Left renal pelvis (tissue), 4 donors: ENCODE results near the gene SNAPIN. TPM values are rescaled to one million over a fixed set of nuclear protein-coding genes. Genes with fewer than 3 reads are reported as not detected.

Experiments
- DNase-seq, 4 donors: peaks; one replicate each; pipeline ENCODE4 v3.0.0-alpha.2; 2013; ENCODE audit warnings: low read depth in 4 of 4, low spot score in 3 of 4
- polyA plus RNA-seq, 4 donors: library from polyadenylated mRNA; unstranded; fragments of 120-200 nt; gene quantifications; one replicate each; pipeline ENCODE4 v1.2.1, GENCODE V29; 2013; ENCODE audit not compliant: insufficient read length in 4 of 4

Gene SNAPIN
- polyA plus RNA-seq, 4 donors, result 45.9 to 59.5 (median 52.3) TPM

DNA sequence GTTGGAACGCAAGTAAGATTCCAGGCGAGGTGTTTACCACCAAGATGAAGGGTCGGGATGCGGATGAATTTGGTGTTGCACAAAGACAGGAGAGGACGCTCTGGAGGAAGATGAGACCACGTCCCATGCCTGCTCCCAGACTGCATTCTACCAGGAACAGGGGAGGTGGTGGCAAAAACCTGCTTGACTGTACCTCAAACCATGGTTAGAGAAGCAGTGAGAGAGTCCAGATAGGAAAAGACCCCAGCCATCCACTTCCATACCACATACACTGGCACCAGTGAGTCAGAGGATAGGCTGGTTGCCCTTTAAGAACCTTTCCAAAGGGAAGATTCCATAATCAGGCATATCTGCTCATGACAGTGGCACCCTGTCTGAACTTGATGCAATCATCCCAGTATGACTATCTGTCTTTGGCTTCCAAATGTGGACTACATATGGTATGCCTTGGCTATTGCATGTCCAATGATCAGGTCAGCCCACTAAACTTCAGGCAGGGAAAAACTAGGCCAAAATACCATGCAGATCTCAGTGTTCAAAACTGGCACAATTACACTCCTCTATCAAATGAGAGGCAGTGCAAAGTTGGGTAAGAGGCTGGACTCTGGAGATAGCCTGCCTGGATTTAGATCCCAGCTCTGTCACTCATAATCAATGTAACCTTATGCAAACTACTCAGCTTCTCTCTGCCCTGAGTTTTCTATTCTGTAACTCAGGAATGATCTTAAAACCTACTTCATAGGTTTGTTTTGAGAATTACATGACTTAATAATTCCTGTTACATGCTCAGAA, 40.6 kb downstream of the SNAPIN start:
- DNase-seq, result no peak

- DNase-seq, result no peak
Observed at GRCh38 chr1:153699768-153700167, 41.3 kb downstream of the SNAPIN start.

DNA sequence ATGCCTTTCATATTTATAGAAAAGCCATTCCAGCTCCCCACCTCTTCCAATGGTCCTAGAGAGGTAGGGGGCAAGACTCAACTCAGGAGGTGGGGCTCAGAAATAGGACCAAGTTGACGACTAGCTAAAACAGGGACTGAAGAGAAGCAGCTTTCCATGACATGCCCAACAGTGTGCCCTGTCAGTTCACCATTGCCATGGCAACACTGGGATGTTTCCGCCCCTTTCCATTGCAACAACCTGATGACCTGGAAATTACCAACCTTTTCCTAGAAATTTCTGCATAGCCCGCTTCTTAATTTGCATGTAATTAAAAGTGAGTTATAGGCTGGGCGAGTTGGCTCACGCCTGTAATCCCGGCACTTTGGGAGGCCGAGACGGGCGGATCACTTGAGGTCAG, 47.0 kb downstream of the SNAPIN start:
- no peak for DNase-seq

- no peak for DNase-seq
Observed at GRCh38 chr1:153711026-153711425, 52.5 kb downstream of the SNAPIN start.

Other genes with a start within 250 kb of the SNAPIN start
- not detected for gene S100A7A, start 242.2 kb upstream of the SNAPIN start, polyA plus RNA-seq
- under 1 TPM in 1 of 4 donors, not detected in 3; 0.47 TPM for gene S100A7, start 198.1 kb upstream of the SNAPIN start, polyA plus RNA-seq
- gene S100A6, start 122.7 kb upstream of the SNAPIN start, polyA plus RNA-seq, result 100 to 1,000 TPM; 185 to 449 (median 318) TPM
- gene S100A5, start 117.8 kb upstream of the SNAPIN start, polyA plus RNA-seq, result 1 to 10 TPM in 1 of 4 donors, under 1 TPM in 3; 0.49 to 1.0 (median 0.82) TPM
- 100 to 1,000 TPM in 1 of 4 donors, 10 to 100 TPM in 3; 36.5 to 106 (median 59.5) TPM for gene S100A4, start 112.9 kb upstream of the SNAPIN start, polyA plus RNA-seq
- under 1 TPM; 0.18 to 0.39 (median 0.22) TPM for gene S100A3, start 109.4 kb upstream of the SNAPIN start, polyA plus RNA-seq
- gene S100A2, start 92.9 kb upstream of the SNAPIN start, polyA plus RNA-seq, result 10 to 100 TPM in 1 of 4 donors, 1 to 10 TPM in 3; 1.4 to 11.8 (median 7.7) TPM
- 100 to 1,000 TPM in 3 of 4 donors, 10 to 100 TPM in 1; 91.7 to 107 (median 101) TPM for gene S100A16, start 45.6 kb upstream of the SNAPIN start, polyA plus RNA-seq
- gene S100A14, start 42.4 kb upstream of the SNAPIN start, polyA plus RNA-seq, result 10 to 100 TPM in 3 of 4 donors, under 1 TPM in 1; 0.96 to 29.2 (median 18.9) TPM
- gene S100A13, start 31.2 kb upstream of the SNAPIN start, polyA plus RNA-seq, result 100 to 1,000 TPM; 121 to 152 (median 151) TPM
- gene S100A1, start 30.3 kb upstream of the SNAPIN start, polyA plus RNA-seq, result 10 to 100 TPM in 3 of 4 donors, 1 to 10 TPM in 1; 1.5 to 23.5 (median 18.9) TPM
- 100 to 1,000 TPM in 3 of 4 donors, 10 to 100 TPM in 1; 99.3 to 149 (median 123) TPM for gene CHTOP, start 24.6 kb upstream of the SNAPIN start, polyA plus RNA-seq
- gene ILF2, start 12.3 kb downstream of the SNAPIN start, polyA plus RNA-seq, result 100 to 1,000 TPM; 243 to 320 (median 286) TPM
- gene NPR1, start 20.0 kb downstream of the SNAPIN start, polyA plus RNA-seq, result 10 to 100 TPM; 36.2 to 74.9 (median 63.8) TPM
- gene INTS3, start 69.3 kb downstream of the SNAPIN start, polyA plus RNA-seq, result 100 to 1,000 TPM in 2 of 4 donors, 10 to 100 TPM in 2; 71.4 to 144 (median 105) TPM
- gene SLC27A3, start 116.7 kb downstream of the SNAPIN start, polyA plus RNA-seq, result 10 to 100 TPM; 31.8 to 50.5 (median 41.7) TPM